Prostate gland (tissue), 2 donors: Measurements from ENCODE around the gene CNKSR3. TPM values are rescaled to one million over a fixed set of nuclear protein-coding genes. Genes with fewer than 3 reads are reported as not detected.
A peak's percentile ranks its signal among the peaks of the same experiment; 100 is the strongest.

Experiments
- DNase-seq: peaks from one replicate; pipeline ENCODE4 v3.0.0-alpha.2; 2019; ENCODE audit warnings: low spot score
- H3K27ac ChIP-seq, 2 donors: fragments of 200-600 bp; sonication (generic); 2 replicates each; pipeline ENCODE4 v1.5.1; 2017 to 2019
- H3K27me3 ChIP-seq: fragments of 200-600 bp; sonication (generic); replicated peaks from 2 replicates; pipeline ENCODE4 v1.5.1; 2019; ENCODE audit not compliant: insufficient read depth
- H3K36me3 ChIP-seq, 2 donors: fragments of 200-600 bp; sonication (generic); 1 replicate in 1 of 2; 2 replicates in 1 of 2; pipeline versions ENCODE4 v1.5.1 to v1.8.1; 2017 to 2019
- H3K4me1 ChIP-seq: fragments of 200-600 bp; sonication (generic); replicated peaks from 2 replicates; pipeline ENCODE4 v1.5.1; 2019
- H3K4me3 ChIP-seq, 2 donors: fragments of 200-600 bp; sonication (generic); 2 replicates each; pipeline ENCODE4 v1.5.1; 2017 to 2019
- H3K9me3 ChIP-seq: fragments of 200-600 bp; sonication (generic); 2 replicates; pipeline ENCODE4 v1.5.1; 2017
- CTCF ChIP-seq, 4 experiments: fragments of 200-600 bp in 2 of 4; fragments of 450-650 bp in 2 of 4; sonication (generic) in 2 of 4; IDR thresholded peaks; 1 replicate in 3 of 4; 2 replicates in 1 of 4; pipeline ENCODE4 v1.5.1; 2016 to 2019; ENCODE audit warnings: antibody characterized with exemption in 4 of 4, mild to moderate bottlenecking in 2 of 4, moderate library complexity in 2 of 4
- POLR2A ChIP-seq: fragments of 450-650 bp; IDR thresholded peaks from one replicate; pipeline ENCODE4 v1.6.1; 2016; ENCODE audit warnings: antibody characterized with exemption, mild to moderate bottlenecking
- POLR2AphosphoS5 ChIP-seq: sonication (generic); formaldehyde crosslinking; IDR thresholded peaks from one replicate; pipeline ENCODE4 v1.6.1; 2017; ENCODE audit warnings: antibody characterized with exemption
- WGBS: methylation state at CpG from one replicate; pipeline ENCODE4 v1.1.5; 2018; 5-methylcytosine and 5-hydroxymethylcytosine counted together
- intact Hi-C: fragments of 100-400 bp; cut with DNase I; formaldehyde crosslinking; loops from one replicate; pipeline ENCODE4 v1.14.2; 2022
- total RNA-seq, 2 donors: library from RNA; depleted of rRNA; stranded (reverse); fragments of >200 nt; gene quantifications; one replicate each; pipeline ENCODE4 v1.1.0, GENCODE V29; 2016

CNKSR3 gene
- total RNA-seq, 2 donors from 2014 or later = 8.7 to 23.5 TPM

- WGBS = 44% methylated on average over 5 of the region's 5 CpGs
- Histone ChIP-seq H3K27me3 (no peaks in the 10 kb centered on the region), H3K27ac (no peak overlapping the region), H3K9me3 (no peaks in the 10 kb centered on the region), H3K36me3 (no peaks in the 10 kb centered on the region), H3K4me3 (no peak overlapping the region), H3K4me1 (peaks cover 2% of the 10 kb centered on the region)
- intact Hi-C loops = no loop called here
- TF ChIP-seq POLR2A (no peak), POLR2AphosphoS5 (peak; percentile 73), CTCF (IDR thresholded peaks at IDR 0.05) (peak in 2 of 4 experiments; percentile 29 to 35)
- peak; percentile 83 for DNase-seq
Observed at GRCh38 chr6:154457881-154458284, 52.6 kb downstream of the CNKSR3 start.

- no peak for DNase-seq
- no peaks in the 10 kb centered on the region for H3K36me3 ChIP-seq
- intact Hi-C loops = no loop called here
- H3K4me1 ChIP-seq = peaks cover 2% of the 10 kb centered on the region
- TF ChIP-seq CTCF (IDR thresholded peaks at IDR 0.05) (no peak), POLR2A (no peak), POLR2AphosphoS5 (no peak)
- no peaks in the 10 kb centered on the region for H3K27me3 ChIP-seq
- no peaks in the 10 kb centered on the region for H3K9me3 ChIP-seq
- H3K27ac ChIP-seq = no peak overlapping the region
- no peak overlapping the region for H3K4me3 ChIP-seq
- WGBS = 73% methylated on average over 13 of the region's 13 CpGs
Observed at GRCh38 chr6:154457046-154457713, 53.3 kb downstream of the CNKSR3 start.

GRCh38 chr6:154453329-154453728, 57.2 kb downstream of the CNKSR3 start:
- WGBS = 77% methylated on average over 2 of the region's 2 CpGs

GRCh38 chr6:154450498-154450897, 60.0 kb downstream of the CNKSR3 start:
- Histone ChIP-seq H3K9me3 (no peaks in the 10 kb centered on the region), H3K4me3 (no peak overlapping the region), H3K27me3 (no peaks in the 10 kb centered on the region), H3K4me1 (no peaks in the 10 kb centered on the region), H3K36me3 (no peaks in the 10 kb centered on the region), H3K27ac (no peak overlapping the region)
- TF ChIP-seq POLR2A = no peak
- no peak for TF ChIP-seq CTCF (IDR thresholded peaks at IDR 0.05)
- no peak for TF ChIP-seq POLR2AphosphoS5
- WGBS = 49% methylated on average over 3 of the region's 3 CpGs
- no peak for DNase-seq
- intact Hi-C loops = no loop called here

More at GRCh38 chr6:154453329-154453728, 57.2 kb downstream of the CNKSR3 start:
- H3K9me3 ChIP-seq = no peaks in the 10 kb centered on the region
- H3K4me3 ChIP-seq = no peak overlapping the region
- H3K36me3 ChIP-seq = no peaks in the 10 kb centered on the region
- H3K4me1 ChIP-seq = peaks cover 2% of the 10 kb centered on the region
- H3K27ac ChIP-seq = no peak overlapping the region
- no peaks in the 10 kb centered on the region for H3K27me3 ChIP-seq
- no peak for TF ChIP-seq POLR2AphosphoS5
- no peak for TF ChIP-seq CTCF (IDR thresholded peaks at IDR 0.05)
- TF ChIP-seq POLR2A = no peak
- no peak for DNase-seq
- intact Hi-C loops = no loop called here

GRCh38 chr6:154448448-154449096, 61.9 kb downstream of the CNKSR3 start:
- TF ChIP-seq POLR2AphosphoS5 (peak; percentile 34), POLR2A (no peak), CTCF (IDR thresholded peaks at IDR 0.05) (peak in 1 of 4 experiments; percentile 10)
- no peaks in the 10 kb centered on the region for H3K36me3 ChIP-seq
- no peaks in the 10 kb centered on the region for H3K9me3 ChIP-seq
- H3K27ac ChIP-seq = peak overlapping the region in 1 of 2 donors; percentile 38
- intact Hi-C loops = no loop called here
- H3K4me3 ChIP-seq = no peak overlapping the region
- no peaks in the 10 kb centered on the region for H3K4me1 ChIP-seq
- WGBS = 21% methylated on average over 11 of the region's 11 CpGs
- no peaks in the 10 kb centered on the region for H3K27me3 ChIP-seq
- no peak for DNase-seq
